Osteocyte (in vitro differentiated cells): Measurements from ENCODE around the gene VKORC1. TPM values are rescaled to one million over a fixed set of nuclear protein-coding genes. Genes with fewer than 3 reads are reported as not detected.

Experiments
- DNase-seq: peaks from one replicate; pipeline ENCODE4 v3.0.0; 2021; ENCODE audit warnings: mixed read lengths; ENCODE audit not compliant: unreplicated experiment; ENCODE audit errors: extremely low spot score
- H3K27ac Mint-ChIP-seq: one replicate; pipeline ENCODE4 v1.8.0; 2021; ENCODE audit warnings: mild to moderate bottlenecking, mixed read lengths; ENCODE audit not compliant: unreplicated experiment
- H3K27me3 Mint-ChIP-seq: one replicate; pipeline ENCODE4 v1.8.0; 2021; ENCODE audit warnings: mixed read lengths; ENCODE audit not compliant: unreplicated experiment
- H3K36me3 Mint-ChIP-seq: one replicate; pipeline ENCODE4 v1.8.0; 2021; ENCODE audit warnings: mixed read lengths; ENCODE audit not compliant: unreplicated experiment
- H3K4me1 Mint-ChIP-seq: one replicate; pipeline ENCODE4 v1.8.0; 2021; ENCODE audit warnings: mixed read lengths; ENCODE audit not compliant: unreplicated experiment
- H3K4me3 Mint-ChIP-seq: one replicate; pipeline ENCODE4 v1.8.0; 2021; ENCODE audit warnings: mild to moderate bottlenecking, moderate library complexity, mixed read lengths; ENCODE audit not compliant: unreplicated experiment
- H3K9me3 Mint-ChIP-seq: one replicate; pipeline ENCODE4 v1.8.0; 2021; ENCODE audit warnings: mixed read lengths; ENCODE audit not compliant: unreplicated experiment
- CTCF ChIP-seq: fragments of 200-600 bp; sonication (generic); IDR thresholded peaks from 2 replicates; pipeline ENCODE4 v1.5.0; 2021; ENCODE audit warnings: antibody characterized with exemption, mild to moderate bottlenecking, moderate library complexity
- total RNA-seq: library from RNA; stranded (reverse); gene quantifications from 2 replicates; pipeline ENCODE4 v1.2.1, GENCODE V29; 2021

VKORC1 gene
- total RNA-seq, 1 donor from 2014 or later, result 141 TPM

- H3K36me3 Mint-ChIP-seq, result peaks cover 9% of the 10 kb centered on the region
- DNase-seq, result no peak
- H3K4me3 Mint-ChIP-seq, result no peak overlapping the region
- H3K9me3 Mint-ChIP-seq, result no peaks in the 10 kb centered on the region
- H3K27me3 Mint-ChIP-seq, result no peaks in the 10 kb centered on the region
- TF ChIP-seq CTCF, result no peak
- H3K4me1 Mint-ChIP-seq, result peaks cover 15% of the 10 kb centered on the region
- H3K27ac Mint-ChIP-seq, result no peak overlapping the region
These were observed 18.1 kb upstream of the VKORC1 start for GRCh38 chr16:31112711-31113110.

- H3K27ac Mint-ChIP-seq, result no peak overlapping the region
- no peak overlapping the region for H3K4me3 Mint-ChIP-seq
These were observed 17.4 kb upstream of the VKORC1 start for GRCh38 chr16:31111881-31112466.

GRCh38 chr16:31110106-31111034 is 15.8 kb upstream of the VKORC1 start:
- Mint-ChIP-seq H3K27ac (no peak overlapping the region), H3K4me3 (peak overlapping the region; percentile 77), H3K4me1 (peaks cover 20% of the 10 kb centered on the region), H3K9me3 (no peaks in the 10 kb centered on the region), H3K36me3 (peaks cover 9% of the 10 kb centered on the region), H3K27me3 (no peaks in the 10 kb centered on the region)
- TF ChIP-seq CTCF, result no peak
- no peak for DNase-seq

More at GRCh38 chr16:31111881-31112466, 17.4 kb upstream of the VKORC1 start:
- peaks cover 9% of the 10 kb centered on the region for H3K36me3 Mint-ChIP-seq
- no peak for DNase-seq
- TF ChIP-seq CTCF, result no peak
- no peaks in the 10 kb centered on the region for H3K9me3 Mint-ChIP-seq
- H3K4me1 Mint-ChIP-seq, result peaks cover 16% of the 10 kb centered on the region
- no peaks in the 10 kb centered on the region for H3K27me3 Mint-ChIP-seq

- DNase-seq, result no peak
- Mint-ChIP-seq H3K4me1 (peaks cover 20% of the 10 kb centered on the region), H3K27ac (no peak overlapping the region), H3K4me3 (peak overlapping the region; percentile 77), H3K36me3 (peaks cover 9% of the 10 kb centered on the region), H3K27me3 (no peaks in the 10 kb centered on the region), H3K9me3 (no peaks in the 10 kb centered on the region)
- TF ChIP-seq CTCF, result no peak
These were observed 15.0 kb upstream of the VKORC1 start for GRCh38 chr16:31109622-31110021.
